ENCODE measurements around the gene RBMS3.

Gene RBMS3

DNA sequence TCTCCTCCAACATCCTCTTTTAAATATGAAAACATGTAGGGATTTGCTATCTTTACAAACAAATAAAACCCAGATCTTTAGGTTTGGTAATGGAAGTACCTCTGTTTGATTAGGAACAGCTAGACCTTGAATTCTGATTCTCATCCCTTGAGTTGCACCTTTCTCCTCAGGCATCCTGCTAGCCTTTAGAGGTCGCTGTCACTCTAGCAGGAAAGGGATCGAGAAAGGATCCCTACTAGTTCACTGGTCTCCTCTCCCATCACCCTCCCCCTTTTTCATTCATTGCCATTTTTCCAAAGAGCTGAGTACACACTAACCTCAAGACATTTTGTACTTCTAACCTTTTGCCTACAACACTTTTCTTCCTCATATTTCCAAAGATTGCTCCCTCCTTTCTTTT, 569.8 kb downstream of the RBMS3 start:
- no peak for DNase-seq

DNA sequence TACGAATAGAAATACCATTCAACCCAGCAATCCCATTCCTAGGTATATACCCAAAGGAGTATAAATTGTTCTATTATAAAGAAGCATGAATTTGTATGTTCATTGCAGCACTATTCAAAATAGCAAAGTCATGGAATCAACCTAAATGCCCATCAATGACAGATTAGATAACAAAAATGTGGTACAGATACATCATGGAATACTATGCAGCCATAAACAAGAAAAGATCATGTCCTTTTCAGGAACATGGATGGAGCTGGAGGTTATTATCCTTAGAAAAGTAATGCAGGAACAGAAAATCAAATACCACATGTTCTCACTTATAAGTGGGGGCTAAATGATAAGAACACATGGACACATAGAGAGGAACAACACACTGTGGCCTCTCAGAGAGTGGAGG, 571.9 kb downstream of the RBMS3 start:
- no peak for DNase-seq

DNA sequence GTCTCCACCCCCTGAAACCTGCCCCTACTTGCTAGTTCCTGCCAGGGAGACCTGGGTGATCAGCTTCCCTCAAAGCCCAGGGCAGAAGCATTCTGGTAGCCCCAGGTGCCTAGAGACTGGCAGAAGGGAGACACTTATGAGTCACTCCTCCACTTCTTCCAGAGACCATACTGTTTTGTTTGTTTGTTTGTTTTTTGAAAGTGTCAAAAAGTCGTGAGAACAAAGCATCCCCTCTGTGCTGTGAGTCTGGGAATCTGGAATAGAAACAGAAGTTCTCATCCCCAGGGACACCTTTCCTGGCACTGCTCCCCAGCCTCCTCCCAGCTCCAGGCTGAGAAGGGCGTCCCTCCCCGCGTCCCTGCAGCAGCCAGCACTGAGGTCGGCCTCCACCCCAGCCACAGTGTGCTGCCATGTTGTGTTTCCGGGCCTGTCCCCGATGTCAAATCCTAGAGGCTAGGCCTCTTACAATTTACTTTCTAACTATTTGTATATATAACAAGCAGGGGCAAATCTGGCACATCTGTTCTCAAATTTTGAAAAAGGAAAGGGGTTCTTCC, 573.0 kb downstream of the RBMS3 start:
- no peak for DNase-seq

DNA sequence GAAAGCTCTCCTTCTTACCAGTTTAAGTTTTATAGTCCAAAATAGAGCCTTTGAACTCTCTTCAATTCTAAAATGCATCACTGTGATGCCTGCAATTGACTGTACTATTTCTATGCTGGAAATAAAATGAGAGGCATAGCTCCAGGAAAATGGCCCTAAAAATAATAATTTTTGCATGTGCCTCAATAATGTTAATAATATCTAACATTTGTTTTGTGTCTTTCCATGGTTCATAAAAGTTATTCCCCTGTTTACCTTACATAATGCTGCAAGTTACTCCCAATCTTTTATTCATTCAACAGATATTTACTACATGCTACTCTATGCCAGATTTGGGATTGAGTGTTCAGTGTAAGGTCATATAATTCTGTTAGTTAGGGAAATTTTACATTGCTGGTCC, 574.0 kb downstream of the RBMS3 start:
- no peak for DNase-seq

DNA sequence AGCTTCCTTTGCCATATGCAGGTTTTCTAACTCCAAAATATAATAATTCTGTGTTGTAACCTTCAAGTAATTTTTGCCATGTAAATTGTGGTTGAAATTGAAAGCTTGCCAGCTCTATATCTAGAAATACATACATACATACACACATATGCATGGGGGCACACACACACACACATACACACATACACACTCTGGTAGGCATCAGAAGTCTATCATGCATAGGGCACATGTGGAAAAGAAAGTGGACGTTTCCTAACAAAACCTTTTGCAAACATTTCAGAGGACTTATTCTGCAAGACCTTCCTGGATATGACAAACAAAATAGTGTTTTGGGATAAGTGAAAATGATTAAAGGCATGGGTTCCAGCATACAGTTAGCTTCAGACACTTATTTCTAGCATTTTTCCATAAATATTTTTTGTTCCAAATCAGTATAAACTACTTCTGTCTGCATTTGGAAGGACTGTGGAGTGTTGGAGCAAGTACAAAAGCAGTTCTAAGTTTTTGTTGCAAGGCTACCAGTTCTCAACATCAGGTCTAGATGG, 578.9 kb downstream of the RBMS3 start:
- DNase-seq, result no peak

DNA sequence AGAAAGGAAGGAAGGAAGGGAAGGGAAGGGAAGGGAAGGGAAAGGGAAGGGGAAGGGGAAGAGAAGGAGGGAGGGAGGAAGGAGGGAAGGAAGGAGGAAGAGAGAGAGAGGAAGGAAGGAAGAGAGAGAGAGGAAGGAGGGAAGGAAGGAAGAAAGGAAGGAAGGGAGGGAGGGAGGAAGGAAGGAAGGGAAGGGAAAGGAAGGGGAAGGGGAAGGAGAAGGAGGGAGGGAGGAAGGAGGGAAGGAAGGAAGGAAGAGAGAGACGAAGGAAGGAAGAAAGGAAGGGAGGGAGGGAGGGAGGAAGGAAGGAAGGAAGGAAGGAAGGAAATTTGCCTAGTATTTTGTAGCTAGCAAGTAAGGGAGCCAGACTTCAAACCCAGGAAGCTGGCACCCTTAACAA, 583.9 kb downstream of the RBMS3 start:
- DNase-seq, result no peak

DNA sequence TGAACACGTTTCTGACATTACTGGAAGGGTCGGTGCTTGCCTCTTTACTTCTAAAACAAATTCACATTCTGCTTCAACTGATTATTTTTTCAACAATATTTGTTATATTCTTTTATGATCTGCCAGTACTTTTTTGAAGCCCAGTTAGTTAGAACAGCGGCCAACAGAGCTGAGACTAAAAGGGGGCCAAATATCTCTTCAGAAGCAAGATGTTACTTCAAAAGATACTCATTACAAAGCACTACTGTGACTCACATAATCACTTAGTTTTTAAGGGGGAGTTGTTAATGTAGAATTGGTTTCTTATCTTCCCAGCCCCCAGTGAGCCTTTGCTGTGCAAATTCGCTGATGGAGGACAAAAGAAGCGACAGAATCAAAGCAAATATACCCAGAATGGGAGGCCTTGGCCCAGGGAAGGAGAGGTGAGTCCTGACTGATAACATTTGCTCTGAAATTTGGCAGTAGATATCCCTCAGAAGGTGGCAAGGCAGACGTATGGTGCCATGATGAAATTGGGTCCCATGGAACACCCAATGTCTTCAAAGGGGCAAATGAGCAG, 587.8 kb downstream of the RBMS3 start:
- DNase-seq, result no peak

DNA sequence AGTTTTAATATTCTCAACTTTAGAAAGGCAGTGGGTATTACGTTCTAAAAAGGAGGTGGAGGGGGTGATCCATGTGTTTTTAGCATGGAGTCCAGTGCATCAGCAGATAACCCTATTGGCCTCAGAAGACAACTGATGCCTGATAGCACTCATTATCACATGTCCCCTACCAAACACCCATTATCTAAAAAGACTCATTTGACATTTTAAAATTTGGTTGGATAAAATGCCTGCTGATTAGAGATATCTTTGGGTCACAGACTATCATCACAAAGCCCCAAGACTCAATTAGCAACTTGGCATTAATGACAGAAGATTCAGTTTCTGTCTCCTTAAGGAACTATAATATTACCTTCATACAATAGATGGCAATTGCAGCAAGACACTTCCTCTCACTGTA, 589.3 kb downstream of the RBMS3 start:
- no peak for DNase-seq

DNA sequence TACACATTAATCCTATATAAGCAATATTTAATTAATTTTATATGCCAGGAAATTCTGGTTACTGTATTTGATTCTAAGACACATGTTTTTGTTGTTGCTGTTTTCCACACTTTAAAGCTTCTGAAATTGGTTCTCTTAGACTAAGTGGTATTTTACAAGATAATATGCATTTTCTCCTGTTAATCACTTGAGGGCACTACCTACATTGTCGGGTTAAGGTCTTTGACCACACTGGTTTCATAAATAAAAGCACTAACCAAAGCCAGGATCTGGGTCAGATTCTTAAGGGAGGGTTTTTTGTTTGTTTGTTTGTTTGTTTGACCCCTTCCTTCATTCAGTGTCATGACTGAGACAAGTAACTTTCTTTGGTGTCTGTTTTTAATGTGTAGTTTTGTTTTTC, 590.2 kb downstream of the RBMS3 start:
- no peak for DNase-seq

DNA sequence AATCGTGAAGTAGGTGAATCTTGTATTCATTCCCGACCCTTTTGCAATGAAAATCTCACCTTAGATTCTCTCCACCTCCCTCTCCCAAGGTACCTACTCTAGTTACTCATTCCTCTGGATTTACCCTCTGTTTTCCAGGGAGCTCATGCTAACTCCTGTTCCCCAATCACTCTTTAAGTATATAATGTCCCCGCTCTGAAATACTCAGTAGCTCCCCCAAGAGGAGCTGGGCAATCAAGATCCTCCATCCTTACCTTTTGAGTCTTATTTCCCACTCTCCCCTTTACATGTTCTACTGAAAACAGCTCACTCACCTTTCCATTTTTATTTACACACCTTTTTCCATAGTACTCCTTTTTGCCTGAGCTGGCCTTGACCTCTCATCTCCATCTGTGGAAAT, 599.9 kb downstream of the RBMS3 start:
- DNase-seq, result no peak

DNA sequence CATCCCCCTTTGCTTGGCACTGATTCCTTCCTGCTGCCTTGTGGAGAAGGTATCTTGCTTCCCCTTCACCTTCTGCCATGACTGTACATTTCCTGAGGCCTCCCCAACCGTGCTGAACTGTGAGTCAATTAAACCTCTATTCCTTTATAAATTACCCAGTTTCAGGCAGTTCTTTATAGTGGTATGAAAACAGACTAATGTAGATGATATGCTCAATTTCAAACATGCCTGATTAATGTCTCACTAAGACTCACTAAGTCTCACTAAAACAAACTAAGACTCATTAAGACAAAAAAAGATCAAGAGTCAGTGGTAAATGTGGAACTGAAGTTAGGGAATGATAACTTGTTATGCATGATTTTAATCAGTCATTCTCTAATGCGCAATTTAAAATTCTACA, 606.6 kb downstream of the RBMS3 start:
- no peak for DNase-seq

DNA sequence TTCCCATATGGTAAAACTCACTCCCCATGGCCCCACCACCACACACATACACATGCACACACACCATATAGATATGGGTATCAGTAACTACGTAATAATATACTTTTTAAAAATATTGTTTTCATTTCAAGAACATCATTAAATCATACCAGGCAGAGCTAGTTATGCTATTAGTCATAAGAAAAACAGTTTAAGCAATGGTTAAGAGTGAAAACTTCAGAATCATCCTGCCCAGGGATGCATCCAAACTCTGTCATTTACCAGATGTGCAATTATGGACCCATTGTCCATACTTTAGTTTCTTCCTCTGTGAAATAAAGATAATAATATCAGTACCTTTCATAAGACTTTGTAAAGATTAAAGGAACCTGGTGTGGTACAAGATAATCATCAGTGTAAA, 608.3 kb downstream of the RBMS3 start:
- no peak for DNase-seq

DNA sequence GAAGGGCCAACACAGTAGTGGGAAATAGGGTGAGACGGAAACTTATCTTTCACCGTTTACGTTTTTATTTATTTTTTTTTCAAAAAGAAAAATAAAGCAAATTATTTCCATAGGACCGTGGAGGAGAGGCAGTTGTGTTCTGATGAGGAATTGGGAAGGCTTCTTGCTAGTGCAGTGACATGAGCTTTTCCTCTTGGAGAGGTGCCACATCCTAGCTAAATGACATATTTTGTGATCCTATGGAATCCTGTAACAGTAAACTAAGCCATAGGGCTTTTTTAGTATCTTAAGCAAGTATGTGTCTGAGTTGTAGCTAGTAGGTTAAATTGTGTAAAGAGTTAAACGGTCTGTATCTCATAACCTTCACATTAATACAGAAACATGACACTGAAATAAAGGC, 609.9 kb downstream of the RBMS3 start:
- DNase-seq, result no peak

DNA sequence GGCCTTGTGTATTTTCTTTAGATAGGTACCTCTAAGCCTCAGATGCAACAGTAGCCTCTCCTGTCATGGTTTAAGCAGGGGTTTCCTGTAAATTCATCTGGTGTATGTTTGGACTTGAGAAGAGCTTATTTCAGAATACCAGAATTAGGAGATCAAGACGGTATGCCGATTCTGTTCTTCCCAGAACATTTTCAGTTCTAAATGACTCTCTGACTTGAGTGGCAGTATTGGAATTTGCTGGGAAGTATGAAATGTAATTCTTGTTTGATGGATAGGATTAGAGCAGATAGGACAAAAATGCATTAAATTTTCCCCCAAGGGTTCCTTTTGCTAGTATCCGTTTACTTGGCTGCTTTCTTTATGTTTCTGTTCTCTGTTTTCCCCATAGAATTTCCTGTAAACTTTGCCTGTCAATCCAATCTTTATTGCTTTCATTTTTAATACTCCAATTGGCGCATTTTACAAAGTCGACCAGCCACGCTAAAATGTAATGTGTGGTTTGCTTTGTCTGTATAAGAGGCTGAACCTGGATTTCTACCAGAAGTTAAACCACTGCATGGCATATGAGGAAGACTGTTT, 612.2 kb downstream of the RBMS3 start:
- no peak for DNase-seq

DNA sequence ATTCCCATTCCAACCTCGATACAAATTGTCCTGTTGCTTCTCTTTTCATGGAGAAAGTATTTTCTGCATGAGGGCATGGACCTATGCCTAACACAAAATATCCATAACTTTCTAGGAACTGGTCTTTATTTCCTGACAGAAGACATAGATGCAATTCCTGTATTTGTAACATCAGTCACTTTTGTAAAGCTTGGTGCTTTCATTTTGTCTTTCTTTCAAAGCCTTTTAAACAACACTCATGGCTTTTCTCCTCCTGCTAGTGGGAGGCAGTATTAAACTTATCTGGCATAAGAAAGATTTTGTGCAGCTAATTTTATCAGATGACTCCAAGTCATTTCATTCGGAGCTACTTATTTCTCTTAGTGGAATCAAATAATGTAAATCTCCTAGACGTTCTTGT, 616.0 kb downstream of the RBMS3 start:
- no peak for DNase-seq

DNA sequence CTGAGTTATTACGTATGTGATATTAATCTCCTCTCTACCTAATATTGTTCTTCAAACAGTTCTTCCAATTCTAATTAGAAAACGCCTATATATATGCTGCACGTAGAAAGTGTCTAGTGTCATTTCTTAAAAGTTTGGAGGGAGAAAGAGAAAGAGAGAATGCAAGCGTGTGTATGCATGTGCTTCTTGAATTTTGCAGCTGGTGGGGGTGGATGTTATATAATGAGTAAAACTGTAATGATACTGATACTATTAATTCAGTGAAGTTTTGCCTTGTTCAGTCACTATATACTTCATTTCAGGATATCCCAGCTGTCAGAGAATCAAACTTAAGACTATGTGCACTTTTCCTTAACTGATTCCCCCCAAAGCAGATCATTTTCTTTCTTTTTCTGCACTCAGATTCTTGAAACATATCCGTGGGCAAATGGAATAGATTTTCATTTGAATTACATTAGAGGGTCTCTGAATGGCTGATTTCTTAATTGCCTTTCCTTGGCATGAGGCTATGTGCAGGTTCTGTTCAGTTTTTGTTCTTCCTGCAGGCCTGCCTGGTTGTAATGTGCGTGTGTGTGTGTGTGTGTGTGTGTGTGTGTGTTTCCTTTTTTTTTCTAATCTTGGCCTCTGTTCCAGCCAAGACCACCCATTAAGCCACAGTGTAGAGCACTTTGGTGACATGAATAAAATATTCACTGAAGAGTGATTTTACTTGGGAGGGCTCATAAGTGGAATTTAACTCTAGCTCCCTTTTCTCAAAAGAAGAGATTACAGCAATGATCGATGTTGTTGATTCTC, 617.5 kb downstream of the RBMS3 start:
- no peak for DNase-seq

DNA sequence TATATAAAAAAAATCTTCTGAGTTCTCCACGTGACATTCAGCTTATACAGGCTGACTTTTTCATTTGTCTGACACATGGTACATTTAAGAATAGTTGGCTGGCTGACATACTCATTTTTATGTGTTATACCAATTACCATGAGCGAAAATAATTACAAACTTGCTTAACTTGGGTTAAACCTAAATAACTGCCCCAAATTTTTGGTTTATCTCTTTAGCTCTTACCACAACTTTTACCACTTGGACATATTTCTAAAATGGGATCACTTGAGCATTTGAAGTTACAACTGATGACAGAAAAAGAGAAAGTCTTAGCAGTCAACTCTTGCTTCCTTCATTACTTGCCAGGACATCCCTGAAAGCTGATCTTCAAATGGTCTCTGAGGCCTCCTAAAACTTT, 618.1 kb downstream of the RBMS3 start:
- no peak for DNase-seq

DNA sequence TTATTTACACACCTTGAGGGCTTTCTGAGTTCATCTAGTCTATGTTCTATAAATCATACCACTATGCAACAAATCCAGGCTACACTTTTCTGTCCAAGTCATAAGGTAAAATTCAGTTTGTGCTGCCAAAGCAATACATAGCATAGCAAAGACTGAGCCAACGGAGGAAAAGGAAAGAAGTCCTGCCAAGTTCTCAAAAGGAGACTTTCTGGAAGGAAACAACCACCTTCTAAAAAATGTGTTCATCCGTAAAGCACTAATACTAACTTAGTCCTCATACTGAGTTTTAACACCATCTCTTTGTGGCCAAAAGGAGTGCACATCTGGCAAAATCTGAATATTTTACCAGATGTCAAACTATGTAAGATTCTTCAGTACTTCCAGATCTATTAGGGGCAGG, 620.2 kb downstream of the RBMS3 start:
- no peak for DNase-seq

DNA sequence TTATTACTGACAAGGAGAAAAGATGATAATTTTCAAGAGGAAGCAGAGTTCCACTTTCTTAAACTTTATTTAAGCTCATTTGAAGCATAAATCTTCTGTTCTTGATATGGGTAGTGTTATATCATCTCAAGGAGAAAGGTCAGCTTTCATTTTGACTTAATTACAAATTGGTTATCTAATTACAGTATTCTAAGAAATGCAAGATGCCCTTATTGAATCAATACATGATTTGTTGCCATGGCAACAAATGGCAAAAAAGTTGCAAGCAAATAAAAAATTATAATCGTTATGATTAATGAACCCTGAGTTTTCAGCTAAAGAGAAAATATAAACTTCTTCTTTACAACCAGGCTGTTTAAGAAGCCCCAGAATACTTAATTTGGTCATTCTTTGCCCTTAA, 622.7 kb downstream of the RBMS3 start:
- no peak for DNase-seq

DNA sequence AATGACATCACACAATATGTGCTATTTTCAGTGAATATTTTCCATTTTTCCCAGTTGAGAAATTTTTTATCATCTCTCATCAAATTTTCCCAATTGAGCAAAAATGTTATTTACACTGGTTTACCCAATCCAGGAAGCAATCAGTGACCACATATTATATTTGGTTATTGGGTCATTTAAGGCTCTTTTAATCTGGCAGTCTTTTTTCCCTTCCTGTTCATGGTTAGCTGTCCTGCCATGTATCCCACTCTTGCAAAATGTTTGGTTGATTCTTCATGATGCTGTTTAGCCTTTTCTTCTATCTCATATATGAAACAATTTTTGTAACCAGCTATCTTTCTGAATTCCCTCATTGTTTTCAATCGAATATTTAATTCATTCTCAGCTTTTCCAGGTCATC, 626.0 kb downstream of the RBMS3 start:
- no peak for DNase-seq

DNA sequence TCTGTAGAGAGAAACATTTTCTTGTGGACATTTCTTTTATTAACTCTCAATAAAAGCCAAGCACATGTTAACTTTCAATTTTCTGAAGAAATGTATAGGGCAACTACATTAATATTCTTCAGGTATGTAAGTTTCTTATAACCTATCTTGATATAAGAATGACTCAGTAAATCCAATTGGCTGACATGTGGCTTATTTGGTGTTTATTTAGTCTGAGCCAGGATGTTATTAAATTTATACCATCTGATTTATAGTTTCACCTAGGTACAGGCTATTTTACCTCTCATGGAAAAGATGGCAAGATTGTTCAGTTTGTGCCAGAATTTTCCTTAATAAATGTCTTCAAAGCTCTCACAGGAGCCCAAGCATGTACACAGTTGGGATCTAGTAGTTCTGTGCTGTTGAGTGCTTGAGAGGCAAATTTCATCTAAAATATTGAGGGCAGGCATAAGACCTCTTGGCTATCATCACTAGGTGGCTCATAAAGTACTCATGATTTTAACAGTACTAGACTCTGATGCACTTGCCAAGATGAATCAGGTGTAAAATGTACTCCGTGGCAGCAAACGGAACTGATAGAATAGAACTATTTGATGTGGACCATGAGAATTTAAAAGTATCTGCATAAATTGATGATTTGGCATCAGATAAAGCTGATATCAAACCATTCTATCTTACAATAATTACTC, 631.9 kb downstream of the RBMS3 start:
- DNase-seq, result no peak

DNA sequence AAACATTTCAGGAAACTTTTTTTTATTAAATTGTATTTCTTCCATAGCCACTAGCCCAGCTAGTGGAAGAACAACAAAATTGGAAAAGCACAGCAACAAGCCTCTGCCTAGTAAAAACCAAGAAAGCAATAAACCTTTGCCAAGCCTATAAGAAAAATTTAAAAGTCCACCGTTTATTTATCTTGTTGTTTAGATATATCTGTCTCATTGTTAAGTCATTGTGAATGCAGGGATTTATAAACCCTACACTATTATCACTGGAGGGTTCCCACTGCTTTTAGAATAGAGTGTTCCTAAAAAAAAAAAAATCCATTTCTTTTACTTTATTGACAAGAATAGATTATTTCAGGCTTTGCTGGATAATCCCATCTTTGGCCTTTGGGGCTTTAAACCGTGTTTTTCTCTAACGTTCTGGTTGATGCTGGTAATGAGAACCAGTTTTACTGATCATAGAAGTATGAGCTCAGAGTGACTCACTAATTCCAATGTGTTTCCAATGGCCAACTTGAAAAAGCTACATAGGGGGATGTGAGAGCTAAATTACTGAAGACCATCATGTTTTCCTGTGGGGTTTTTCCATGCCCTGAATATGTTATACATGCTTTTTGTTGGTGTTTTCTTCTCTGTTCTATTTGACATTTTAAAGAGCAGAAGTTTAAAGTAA, 634.1 kb downstream of the RBMS3 start:
- no peak for DNase-seq

DNA sequence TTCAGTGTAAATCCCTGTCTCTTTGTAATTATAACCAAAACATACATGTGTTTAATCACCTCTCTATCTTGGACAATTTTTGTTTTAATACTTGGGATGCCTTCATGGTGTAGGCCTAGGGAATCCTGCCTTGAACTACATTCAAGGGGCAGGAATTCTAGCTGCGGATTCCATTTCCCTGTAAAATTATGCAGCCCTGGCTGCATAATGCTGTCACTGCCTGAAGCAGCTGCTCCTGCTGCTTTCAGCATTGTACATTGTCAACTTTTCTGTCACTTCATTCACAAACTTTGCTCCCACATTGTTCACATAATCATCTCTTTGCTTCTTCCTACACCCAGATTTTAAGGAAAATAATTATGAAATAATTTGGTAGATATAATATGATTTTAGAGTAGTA, 638.7 kb downstream of the RBMS3 start:
- DNase-seq, result no peak

All from NCI-H1436 (cell line).